Mammary epithelial cell (primary cell): Measurements from ENCODE around the gene NUAK1.

Experiments
- CTCF ChIP-seq, 2 donors: IDR thresholded peaks in 1 of 2; conservative IDR thresholded peaks in 1 of 2; 2 replicates each; pipeline ENCODE4 v1.5.1; 2011 to 2012; ENCODE audit warnings: inconsistent platforms in 2 of 2, low read length in 2 of 2, mild to moderate bottlenecking in 2 of 2, control low read depth in 1 of 2, low read depth in 1 of 2; ENCODE audit not compliant: insufficient read depth in 1 of 2; ENCODE audit errors: extremely low read depth in 1 of 2
- EZH2 ChIP-seq: IDR thresholded peaks from 2 replicates; pipeline ENCODE4 v1.6.1; 2012; ENCODE audit warnings: low read length, inconsistent platforms, borderline replicate concordance

- no peak for TF ChIP-seq CTCF (conservative IDR thresholded peaks at IDR 0.05 in 1 of 2, IDR thresholded peaks at IDR 0.05 in 1 of 2; ENCODE audit: extremely low read depth in 1 of 2, insufficient read depth in 1 of 2, low read depth in 1 of 2, low read length in 2 of 2)
- TF ChIP-seq EZH2: no peak
Measured at GRCh38 chr12:106081606-106082005, 57.1 kb downstream of the NUAK1 start.
